ENCODE results near the gene DTYMK.

The DTYMK gene

DNA sequence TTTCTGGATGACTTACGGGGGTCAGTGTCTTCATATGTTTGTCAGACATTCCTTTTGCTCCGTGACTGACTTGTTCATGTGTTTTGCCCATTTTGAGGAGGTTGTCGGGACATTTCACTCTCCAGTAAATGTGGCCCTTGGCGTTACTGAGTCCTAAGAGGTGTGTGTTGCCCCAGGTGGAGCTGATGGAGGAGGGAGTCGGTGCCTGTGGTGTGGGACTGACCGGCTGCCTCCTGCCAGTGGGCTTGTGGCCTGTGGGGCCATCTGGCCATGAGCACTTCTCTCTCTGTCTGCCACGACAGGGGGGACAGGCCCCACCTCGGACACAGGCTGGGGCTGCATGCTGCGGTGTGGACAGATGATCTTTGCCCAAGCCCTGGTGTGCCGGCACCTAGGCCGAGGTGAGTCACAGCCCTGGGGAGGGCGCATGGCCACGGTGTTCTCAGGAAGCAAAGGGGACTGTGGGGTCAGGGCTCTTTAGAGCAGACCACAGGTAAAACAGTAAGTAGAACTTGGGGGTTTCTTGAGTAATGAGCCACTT lies 33.3 kb downstream of the DTYMK start:
- Histone ChIP-seq H2BK15ac (ENCODE audit: low read depth, poor library complexity, severe bottlenecking) (no peak overlapping the region), H3K79me1 (replicated peaks; ENCODE audit: low read length, poor library complexity, severe bottlenecking) (peaks cover 45% of the 10 kb centered on the region), H2BK5ac (ENCODE audit: low read depth, low read length, poor library complexity, severe bottlenecking) (no peak overlapping the region), H4K91ac (ENCODE audit: low read length) (no peak overlapping the region), H3K14ac (ENCODE audit: low read length in 2 of 2) (no peak overlapping the region), H3K4ac (ENCODE audit: low read depth in 1 of 2, low read length in 2 of 2) (no peak overlapping the region), H3K9me3 (ENCODE audit: control insufficient read depth, low read length) (no peaks in the 10 kb centered on the region), H3K27me3 (ENCODE audit: control insufficient read depth in 1 of 2, insufficient read depth in 1 of 2, low read length in 2 of 2) (no peaks in the 10 kb centered on the region), H3K18ac (ENCODE audit: low read depth in 1 of 2, low read length in 2 of 2) (no peak overlapping the region), H4K8ac (ENCODE audit: low read length) (no peak overlapping the region), H3K4me2 (ENCODE audit: low read length, poor library complexity, severe bottlenecking) (no peak overlapping the region), H2AK5ac (ENCODE audit: low read length, severe bottlenecking) (no peak overlapping the region), H3K36me3 (ENCODE audit: control insufficient read depth in 1 of 2, insufficient read depth in 2 of 2, low read depth in 1 of 2, low read length in 2 of 2) (peaks cover 63 to 64% of the 10 kb centered on the region in 2 experiments), H3K4me1 (ENCODE audit: control insufficient read depth, insufficient read depth, low read depth, low read length) (peaks cover 13% of the 10 kb centered on the region), H3K23ac (ENCODE audit: low read length in 2 of 2) (no peak overlapping the region), H2BK12ac (ENCODE audit: low read length in 2 of 2) (no peak overlapping the region), H3K27ac (ENCODE audit: low read length, poor library complexity, severe bottlenecking) (no peak overlapping the region), H3K4me3 (ENCODE audit: insufficient read depth in 1 of 2, low read depth in 1 of 2, low read length in 2 of 2) (no peak overlapping the region), H2BK120ac (ENCODE audit: low read depth, low read length) (no peak overlapping the region), H2AFZ (ENCODE audit: low read depth, low read length) (no peak overlapping the region), H3K9ac (ENCODE audit: low read length) (no peak overlapping the region)
- no peak for DNase-seq
- 95% methylated on average over 13 of the region's 13 CpGs for WGBS

DNA sequence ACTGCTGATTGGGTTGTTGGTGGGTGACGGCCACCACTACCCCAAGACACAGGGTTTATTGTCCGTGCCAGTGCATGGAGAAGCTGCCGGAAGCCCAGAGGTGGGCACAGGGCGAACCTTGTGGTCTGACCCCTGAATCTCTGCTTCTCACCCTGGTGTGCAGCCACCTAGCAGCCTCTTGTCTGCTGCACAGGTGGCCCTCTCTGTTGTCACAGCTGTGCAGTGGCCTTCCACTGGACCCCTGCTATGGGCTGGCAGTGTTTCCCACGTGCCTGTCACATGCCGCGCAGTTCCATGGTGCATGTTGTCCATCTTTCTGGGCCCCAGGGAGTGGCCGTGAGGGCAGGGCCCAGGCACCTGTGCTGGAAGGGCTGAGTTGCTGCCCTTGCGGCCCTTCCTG lies 33.9 kb downstream of the DTYMK start:
- H3K79me1 ChIP-seq (replicated peaks; ENCODE audit: low read length, poor library complexity, severe bottlenecking): peaks cover 46% of the 10 kb centered on the region
- no peaks in the 10 kb centered on the region for H3K9me3 ChIP-seq (ENCODE audit: control insufficient read depth, low read length)
- H3K4me2 ChIP-seq (ENCODE audit: low read length, poor library complexity, severe bottlenecking): no peak overlapping the region
- H3K14ac ChIP-seq (ENCODE audit: low read length in 2 of 2): no peak overlapping the region
- no peak overlapping the region for H4K8ac ChIP-seq (ENCODE audit: low read length)
- H4K91ac ChIP-seq (ENCODE audit: low read length): no peak overlapping the region
- H2AFZ ChIP-seq (ENCODE audit: low read depth, low read length): no peak overlapping the region
- H3K18ac ChIP-seq (ENCODE audit: low read depth in 1 of 2, low read length in 2 of 2): no peak overlapping the region
- peaks cover 57 to 60% of the 10 kb centered on the region in 2 experiments for H3K36me3 ChIP-seq (ENCODE audit: control insufficient read depth in 1 of 2, insufficient read depth in 2 of 2, low read depth in 1 of 2, low read length in 2 of 2)
- no peak overlapping the region for H3K4ac ChIP-seq (ENCODE audit: low read depth in 1 of 2, low read length in 2 of 2)
- H3K23ac ChIP-seq (ENCODE audit: low read length in 2 of 2): no peak overlapping the region
- no peaks in the 10 kb centered on the region for H3K27me3 ChIP-seq (ENCODE audit: control insufficient read depth in 1 of 2, insufficient read depth in 1 of 2, low read length in 2 of 2)
- H2BK120ac ChIP-seq (ENCODE audit: low read depth, low read length): no peak overlapping the region
- WGBS: 96% methylated on average over 9 of the region's 9 CpGs
- no peak overlapping the region for H2BK12ac ChIP-seq (ENCODE audit: low read length in 2 of 2)
- H3K9ac ChIP-seq (ENCODE audit: low read length): no peak overlapping the region
- no peak overlapping the region for H2BK5ac ChIP-seq (ENCODE audit: low read depth, low read length, poor library complexity, severe bottlenecking)
- DNase-seq: no peak
- H3K4me3 ChIP-seq (ENCODE audit: insufficient read depth in 1 of 2, low read depth in 1 of 2, low read length in 2 of 2): no peak overlapping the region
- H3K27ac ChIP-seq (ENCODE audit: low read length, poor library complexity, severe bottlenecking): no peak overlapping the region
- no peak overlapping the region for H2BK15ac ChIP-seq (ENCODE audit: low read depth, poor library complexity, severe bottlenecking)
- H2AK5ac ChIP-seq (ENCODE audit: low read length, severe bottlenecking): no peak overlapping the region
- peaks cover 13% of the 10 kb centered on the region for H3K4me1 ChIP-seq (ENCODE audit: control insufficient read depth, insufficient read depth, low read depth, low read length)

DNA sequence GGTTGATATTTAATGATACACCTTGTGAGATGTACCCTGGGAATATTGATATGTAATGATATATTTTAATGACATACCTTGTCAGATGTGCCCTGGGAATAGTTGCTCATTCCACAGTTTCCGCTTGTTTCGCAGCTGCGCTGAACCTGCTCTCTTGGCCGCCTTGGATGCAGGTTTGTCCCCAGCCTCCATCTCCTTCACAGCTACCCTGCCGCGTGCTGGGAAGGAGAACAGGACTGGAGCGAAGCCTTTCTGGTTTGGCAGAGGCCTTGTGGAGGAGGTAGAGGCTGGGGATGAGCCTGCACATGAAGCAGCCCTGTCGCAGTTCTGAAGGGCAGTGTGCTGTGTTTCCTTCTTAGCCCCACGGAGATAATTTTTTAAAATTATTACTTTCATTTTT lies 34.5 kb downstream of the DTYMK start:
- H2AFZ ChIP-seq (ENCODE audit: low read depth, low read length): no peak overlapping the region
- no peak overlapping the region for H3K23ac ChIP-seq (ENCODE audit: low read length in 2 of 2)
- H3K27me3 ChIP-seq (ENCODE audit: control insufficient read depth in 1 of 2, insufficient read depth in 1 of 2, low read length in 2 of 2): no peaks in the 10 kb centered on the region
- H3K4me1 ChIP-seq (ENCODE audit: control insufficient read depth, insufficient read depth, low read depth, low read length): peaks cover 13% of the 10 kb centered on the region
- H3K79me1 ChIP-seq (replicated peaks; ENCODE audit: low read length, poor library complexity, severe bottlenecking): peaks cover 46% of the 10 kb centered on the region
- peaks cover 54 to 56% of the 10 kb centered on the region in 2 experiments for H3K36me3 ChIP-seq (ENCODE audit: control insufficient read depth in 1 of 2, insufficient read depth in 2 of 2, low read depth in 1 of 2, low read length in 2 of 2)
- H3K4me3 ChIP-seq (ENCODE audit: insufficient read depth in 1 of 2, low read depth in 1 of 2, low read length in 2 of 2): no peak overlapping the region
- no peak overlapping the region for H3K4me2 ChIP-seq (ENCODE audit: low read length, poor library complexity, severe bottlenecking)
- H2BK15ac ChIP-seq (ENCODE audit: low read depth, poor library complexity, severe bottlenecking): no peak overlapping the region
- H3K9me3 ChIP-seq (ENCODE audit: control insufficient read depth, low read length): no peaks in the 10 kb centered on the region
- H3K9ac ChIP-seq (ENCODE audit: low read length): no peak overlapping the region
- no peak overlapping the region for H4K91ac ChIP-seq (ENCODE audit: low read length)
- H3K4ac ChIP-seq (ENCODE audit: low read depth in 1 of 2, low read length in 2 of 2): no peak overlapping the region
- H2BK120ac ChIP-seq (ENCODE audit: low read depth, low read length): no peak overlapping the region
- no peak for DNase-seq
- H2BK5ac ChIP-seq (ENCODE audit: low read depth, low read length, poor library complexity, severe bottlenecking): no peak overlapping the region
- no peak overlapping the region for H2BK12ac ChIP-seq (ENCODE audit: low read length in 2 of 2)
- no peak overlapping the region for H3K14ac ChIP-seq (ENCODE audit: low read length in 2 of 2)
- H3K27ac ChIP-seq (ENCODE audit: low read length, poor library complexity, severe bottlenecking): no peak overlapping the region
- H4K8ac ChIP-seq (ENCODE audit: low read length): no peak overlapping the region
- H2AK5ac ChIP-seq (ENCODE audit: low read length, severe bottlenecking): no peak overlapping the region
- WGBS: 100% methylated on average over 3 of the region's 9 CpGs
- no peak overlapping the region for H3K18ac ChIP-seq (ENCODE audit: low read depth in 1 of 2, low read length in 2 of 2)

DNA sequence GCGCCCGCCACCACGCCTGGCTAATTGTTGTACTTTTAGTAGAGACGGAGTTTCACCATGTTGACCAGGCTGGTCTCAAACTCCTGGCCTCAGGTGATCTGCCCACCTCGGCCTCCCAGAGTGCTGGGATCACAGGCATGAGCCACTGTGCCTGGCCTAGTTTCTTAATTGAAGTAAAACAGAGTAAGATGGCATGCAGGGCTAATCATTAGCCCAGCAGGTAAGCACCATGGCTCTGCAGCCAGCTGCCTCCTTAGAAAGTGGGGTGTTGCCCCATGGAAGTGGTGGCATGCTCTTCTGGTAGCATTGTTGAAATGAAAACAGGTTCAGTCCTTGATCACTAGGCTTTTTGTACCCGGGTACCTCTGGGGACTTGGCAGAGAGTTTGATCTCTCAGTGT lies 36.7 kb downstream of the DTYMK start:
- no peak overlapping the region for H3K27ac ChIP-seq (ENCODE audit: low read length, poor library complexity, severe bottlenecking)
- H2AK5ac ChIP-seq (ENCODE audit: low read length, severe bottlenecking): no peak overlapping the region
- peaks cover 37 to 40% of the 10 kb centered on the region in 2 experiments for H3K36me3 ChIP-seq (ENCODE audit: control insufficient read depth in 1 of 2, insufficient read depth in 2 of 2, low read depth in 1 of 2, low read length in 2 of 2)
- no peak overlapping the region for H2BK120ac ChIP-seq (ENCODE audit: low read depth, low read length)
- H2BK5ac ChIP-seq (ENCODE audit: low read depth, low read length, poor library complexity, severe bottlenecking): no peak overlapping the region
- no peak overlapping the region for H3K23ac ChIP-seq (ENCODE audit: low read length in 2 of 2)
- H2AFZ ChIP-seq (ENCODE audit: low read depth, low read length): no peak overlapping the region
- no peak overlapping the region for H3K18ac ChIP-seq (ENCODE audit: low read depth in 1 of 2, low read length in 2 of 2)
- H3K4me2 ChIP-seq (ENCODE audit: low read length, poor library complexity, severe bottlenecking): no peak overlapping the region
- H2BK12ac ChIP-seq (ENCODE audit: low read length in 2 of 2): no peak overlapping the region
- H3K4me3 ChIP-seq (ENCODE audit: insufficient read depth in 1 of 2, low read depth in 1 of 2, low read length in 2 of 2): no peak overlapping the region
- no peak overlapping the region for H3K9ac ChIP-seq (ENCODE audit: low read length)
- H3K79me1 ChIP-seq (replicated peaks; ENCODE audit: low read length, poor library complexity, severe bottlenecking): peaks cover 40% of the 10 kb centered on the region
- no peak overlapping the region for H3K14ac ChIP-seq (ENCODE audit: low read length in 2 of 2)
- no peak overlapping the region for H3K4ac ChIP-seq (ENCODE audit: low read depth in 1 of 2, low read length in 2 of 2)
- peak overlapping the region; percentile 38 for H4K8ac ChIP-seq (ENCODE audit: low read length)
- 97% methylated on average over 6 of the region's 6 CpGs for WGBS
- no peaks in the 10 kb centered on the region for H3K9me3 ChIP-seq (ENCODE audit: control insufficient read depth, low read length)
- H4K91ac ChIP-seq (ENCODE audit: low read length): no peak overlapping the region
- DNase-seq: no peak
- H3K27me3 ChIP-seq (ENCODE audit: control insufficient read depth in 1 of 2, insufficient read depth in 1 of 2, low read length in 2 of 2): no peaks in the 10 kb centered on the region
- H3K4me1 ChIP-seq (ENCODE audit: control insufficient read depth, insufficient read depth, low read depth, low read length): peaks cover 13% of the 10 kb centered on the region
- H2BK15ac ChIP-seq (ENCODE audit: low read depth, poor library complexity, severe bottlenecking): no peak overlapping the region

Data from mesenchymal stem cell (in vitro differentiated cells and primary cell).